Measurements from ENCODE around the gene NFKBIB. TPM values are rescaled to one million over a fixed set of nuclear protein-coding genes. Genes with fewer than 3 reads are reported as not detected.
A peak's percentile ranks its signal among the peaks of the same experiment; 100 is the strongest.

The NFKBIB gene
- total RNA-seq, 4 donors from 2014 or later, result 18.5 to 37.6 (median 26.8) TPM

DNA sequence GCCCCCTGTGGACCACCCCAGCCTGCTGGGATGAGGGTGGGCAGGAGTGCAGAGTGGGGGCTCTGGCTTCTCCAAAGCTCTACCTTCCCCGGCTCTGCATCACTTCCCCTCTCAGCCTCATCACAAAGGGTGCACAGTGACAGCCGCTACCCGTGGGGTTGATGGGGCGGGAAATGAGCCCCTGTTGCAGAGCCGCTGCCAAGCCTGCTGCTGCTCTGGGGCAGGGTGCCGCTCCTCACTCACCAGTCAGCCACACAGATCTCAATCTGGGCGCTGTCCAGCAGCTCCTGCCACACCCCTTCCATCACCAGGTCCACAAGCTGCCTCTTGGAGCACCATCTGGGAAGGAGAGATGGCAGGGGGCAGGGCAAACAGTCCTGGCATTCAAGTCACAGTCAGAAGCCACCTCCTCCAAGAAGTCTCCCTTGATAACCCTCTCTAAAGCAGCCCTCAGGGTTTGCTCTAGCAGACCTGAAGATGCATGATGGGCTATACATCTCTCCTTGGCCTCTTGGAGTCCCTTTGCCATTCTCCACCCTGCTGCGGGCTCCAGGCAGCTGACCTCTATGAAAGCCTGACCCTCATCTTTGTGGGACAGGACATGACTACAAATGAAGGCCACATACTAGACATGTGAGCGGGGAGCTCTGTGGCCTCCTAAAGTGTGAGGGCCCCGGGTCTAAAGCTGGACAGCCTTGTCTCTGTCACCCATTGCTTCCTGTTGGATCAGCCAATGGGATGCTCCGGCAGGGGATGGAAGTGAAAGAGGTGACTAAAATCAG is 46.7 kb downstream of the NFKBIB start:
- Histone ChIP-seq H3K27ac (no peak overlapping the region), H3K4me1 (peaks cover 0 to 15% (median 7%) of the 10 kb centered on the region in 3 donors), H3K27me3 (no peaks in the 10 kb centered on the region), H3K4me3 (no peak overlapping the region), H3K36me3 (peaks cover 0 to 33% of the 10 kb centered on the region in 2 donors), H3K9me3 (no peaks in the 10 kb centered on the region)
- TF ChIP-seq, protein P1, sequence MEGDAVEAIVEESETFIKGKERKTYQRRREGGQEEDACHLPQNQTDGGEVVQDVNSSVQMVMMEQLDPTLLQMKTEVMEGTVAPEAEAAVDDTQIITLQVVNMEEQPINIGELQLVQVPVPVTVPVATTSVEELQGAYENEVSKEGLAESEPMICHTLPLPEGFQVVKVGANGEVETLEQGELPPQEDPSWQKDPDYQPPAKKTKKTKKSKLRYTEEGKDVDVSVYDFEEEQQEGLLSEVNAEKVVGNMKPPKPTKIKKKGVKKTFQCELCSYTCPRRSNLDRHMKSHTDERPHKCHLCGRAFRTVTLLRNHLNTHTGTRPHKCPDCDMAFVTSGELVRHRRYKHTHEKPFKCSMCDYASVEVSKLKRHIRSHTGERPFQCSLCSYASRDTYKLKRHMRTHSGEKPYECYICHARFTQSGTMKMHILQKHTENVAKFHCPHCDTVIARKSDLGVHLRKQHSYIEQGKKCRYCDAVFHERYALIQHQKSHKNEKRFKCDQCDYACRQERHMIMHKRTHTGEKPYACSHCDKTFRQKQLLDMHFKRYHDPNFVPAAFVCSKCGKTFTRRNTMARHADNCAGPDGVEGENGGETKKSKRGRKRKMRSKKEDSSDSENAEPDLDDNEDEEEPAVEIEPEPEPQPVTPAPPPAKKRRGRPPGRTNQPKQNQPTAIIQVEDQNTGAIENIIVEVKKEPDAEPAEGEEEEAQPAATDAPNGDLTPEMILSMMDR (IDR thresholded peaks at IDR 0.05), result no peak
- 76 to 81% methylated on average over 3 of the region's 11 CpGs for WGBS, 2 donors (ENCODE audit: low coverage in 1 of 2)
- ATAC-seq, result no peak

DNA sequence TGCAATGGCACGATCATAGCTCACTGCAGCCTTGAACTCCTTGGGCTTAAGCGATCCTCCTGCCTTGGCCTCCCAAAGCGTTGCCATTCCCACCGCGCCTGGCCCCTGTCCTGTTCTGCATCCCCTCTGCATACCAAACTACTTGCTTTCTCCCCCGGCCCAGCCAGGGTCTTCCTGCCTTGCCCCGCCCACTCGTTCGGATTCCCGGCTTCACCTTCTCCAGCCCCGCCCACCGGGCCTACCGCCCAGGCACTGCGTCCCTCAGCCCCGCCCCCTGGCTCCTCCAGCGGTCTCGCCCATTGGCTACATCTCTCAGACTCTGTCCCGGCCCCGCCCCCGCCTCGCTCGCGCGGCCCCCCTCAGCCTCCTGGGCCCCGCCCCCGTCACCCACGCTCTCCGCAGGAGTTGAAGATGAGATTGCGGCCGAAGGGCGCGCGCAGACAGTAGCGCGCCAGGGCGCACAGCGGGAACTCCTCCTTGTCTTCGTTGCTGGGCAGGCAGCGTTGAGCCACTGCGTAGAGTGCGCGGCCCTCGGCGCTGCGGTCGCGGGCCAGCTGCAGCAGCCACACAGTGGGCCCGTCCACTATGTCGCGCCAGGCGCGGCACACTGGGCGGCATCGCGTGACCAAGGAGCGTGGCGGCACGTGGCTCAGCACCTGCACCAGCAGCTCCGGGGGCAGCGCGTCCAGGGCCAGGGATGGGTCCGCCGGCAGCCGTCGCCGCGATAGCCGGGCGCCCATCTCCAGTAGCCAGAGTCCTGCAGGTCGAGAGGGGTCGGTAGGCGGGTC is 50.0 kb downstream of the NFKBIB start:
- H3K9me3 ChIP-seq, result no peaks in the 10 kb centered on the region
- H3K4me1 ChIP-seq, result peaks cover 0 to 15% (median 7%) of the 10 kb centered on the region in 3 donors
- no peak for TF ChIP-seq POLR2A (IDR thresholded peaks at IDR 0.05)
- TF ChIP-seq EP300 (IDR thresholded peaks at IDR 0.05), result no peak
- TF ChIP-seq, protein P1 (IDR thresholded peaks at IDR 0.05), result no peak
- no peak for TF ChIP-seq POLR2AphosphoS5 (IDR thresholded peaks at IDR 0.05)
- 0 to 18% methylated on average over 1 to 15 of the region's 72 CpGs for WGBS, 2 donors (ENCODE audit: low coverage in 1 of 2)
- H3K27me3 ChIP-seq, result no peaks in the 10 kb centered on the region
- H3K4me3 ChIP-seq, result peak overlapping the region; percentile 2 to 49
- ATAC-seq, result peak; percentile 87
- peak overlapping the region in 2 of 4 donors; percentile 10 to 48 for H3K27ac ChIP-seq
- H3K36me3 ChIP-seq, result peaks cover 0 to 27% of the 10 kb centered on the region in 2 donors

DNA sequence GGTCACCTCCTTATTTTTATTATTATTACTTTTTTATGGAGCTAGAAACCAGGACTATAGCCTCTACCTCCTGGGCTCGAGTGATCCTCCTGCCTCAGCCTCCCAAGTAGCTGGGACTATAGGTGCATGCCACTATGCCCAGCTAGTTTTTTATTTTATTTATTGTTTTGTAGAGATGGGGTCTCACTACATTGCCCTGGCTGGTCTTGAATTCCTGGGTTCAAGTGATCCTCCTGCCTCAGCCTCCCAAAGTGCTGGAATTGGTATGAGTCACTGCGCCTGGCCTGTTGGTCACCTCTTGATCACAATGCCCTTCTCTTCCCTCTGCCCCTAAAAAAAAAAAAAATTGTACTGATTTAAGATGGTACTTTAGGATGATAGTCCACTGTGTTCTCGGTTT is 51.4 kb downstream of the NFKBIB start:
- Histone ChIP-seq H3K4me1 (peaks cover 0 to 15% (median 7%) of the 10 kb centered on the region in 3 donors), H3K27me3 (no peaks in the 10 kb centered on the region), H3K9me3 (no peaks in the 10 kb centered on the region), H3K27ac (no peak overlapping the region), H3K4me3 (no peak overlapping the region), H3K36me3 (peaks cover 0 to 15% of the 10 kb centered on the region in 2 donors)
- WGBS, 2 donors (ENCODE audit: low coverage in 1 of 2), result 83 to 100% methylated on average over 2 to 3 of the region's 3 CpGs
- no peak for TF ChIP-seq EP300 (IDR thresholded peaks at IDR 0.05)
- no peak for TF ChIP-seq POLR2A (IDR thresholded peaks at IDR 0.05)
- no peak for TF ChIP-seq POLR2AphosphoS5 (IDR thresholded peaks at IDR 0.05)
- TF ChIP-seq, protein P1 (IDR thresholded peaks at IDR 0.05), result no peak
- no peak for ATAC-seq

DNA sequence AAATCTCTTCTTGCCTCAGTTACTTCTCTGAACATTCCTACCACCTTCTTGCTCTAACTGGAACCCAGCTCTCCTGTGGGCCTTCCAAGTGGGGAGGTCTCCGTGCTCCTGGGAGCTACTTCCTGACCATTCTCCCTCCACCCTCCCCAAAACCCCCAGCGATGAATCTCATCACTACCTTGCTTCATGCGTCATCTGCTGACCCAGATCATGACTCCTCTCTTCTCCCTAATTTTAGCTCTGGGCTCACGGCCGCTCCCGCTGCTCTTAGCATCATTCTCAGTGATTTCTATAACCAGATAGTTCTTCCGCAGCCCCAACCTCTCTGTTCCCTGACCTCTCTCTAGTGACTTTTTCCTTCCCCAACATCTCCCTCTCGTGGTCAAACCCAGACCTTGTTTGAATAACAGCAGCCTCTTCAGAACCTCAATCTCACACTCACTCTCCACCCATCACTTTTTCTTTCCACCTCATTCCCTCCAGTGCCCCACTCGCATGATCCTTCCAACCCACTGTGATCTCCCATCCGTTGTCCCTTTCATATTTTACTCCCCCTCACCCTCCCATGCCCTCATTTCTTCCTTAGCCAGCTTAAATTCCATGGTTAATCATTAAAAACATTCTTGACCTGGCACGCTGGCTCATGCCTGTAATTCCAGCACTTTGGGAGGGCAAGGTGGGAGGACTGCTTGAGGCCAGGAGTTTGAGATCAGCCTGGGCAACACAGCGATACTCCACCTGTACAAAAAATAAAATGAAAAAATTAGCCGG is 52.8 kb downstream of the NFKBIB start:
- Histone ChIP-seq H3K27me3 (no peaks in the 10 kb centered on the region), H3K9me3 (no peaks in the 10 kb centered on the region), H3K27ac (no peak overlapping the region), H3K36me3 (peaks cover 0 to 15% of the 10 kb centered on the region in 2 donors), H3K4me3 (no peak overlapping the region), H3K4me1 (peaks cover 0 to 15% (median 7%) of the 10 kb centered on the region in 3 donors)
- WGBS, 2 donors (ENCODE audit: low coverage in 1 of 2), result 74 to 77% methylated on average over 9 to 10 of the region's 13 CpGs
- TF ChIP-seq, protein P1 (IDR thresholded peaks at IDR 0.05), result no peak
- TF ChIP-seq POLR2AphosphoS5 (IDR thresholded peaks at IDR 0.05), result no peak
- TF ChIP-seq POLR2A (IDR thresholded peaks at IDR 0.05), result no peak
- TF ChIP-seq EP300 (IDR thresholded peaks at IDR 0.05), result no peak
- ATAC-seq, result no peak
